GM19025 (cell line): ENCODE data around the gene JAG2.

ENCODE experiments used
- ATAC-seq: cut with Tn5 transposase; IDR thresholded peaks from one replicate; pipeline ENCODE4 v1.9.1; 2021; ENCODE audit warnings: mild to moderate bottlenecking, low read depth, moderate library complexity; ENCODE audit not compliant: unreplicated experiment

Gene JAG2

DNA sequence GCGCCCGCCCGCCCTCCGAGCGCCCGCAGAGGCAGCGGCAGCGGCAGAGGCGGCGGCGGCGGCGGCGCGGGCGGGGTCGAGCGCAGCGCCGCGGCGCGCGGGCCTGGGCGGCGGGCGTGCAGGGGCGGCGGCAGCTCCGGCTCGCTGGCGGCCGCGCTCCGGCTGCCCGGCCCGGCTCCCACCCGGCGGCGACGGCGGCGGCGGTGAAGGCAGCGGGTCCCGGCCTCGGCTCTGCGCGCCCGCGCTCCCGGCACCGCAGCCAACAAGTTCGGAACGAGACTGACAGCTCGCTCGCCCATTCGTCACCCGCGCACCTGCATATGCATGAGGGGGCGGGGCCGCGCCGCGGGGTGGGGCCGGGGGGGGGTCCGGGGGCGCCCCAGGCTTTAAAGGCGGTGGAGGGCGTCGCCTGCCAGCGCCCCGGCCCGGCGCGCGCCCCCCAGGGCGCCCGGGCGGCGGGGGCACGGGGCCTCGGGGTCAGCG lies at the start of gene JAG2:
JAG2 (minus strand) TSS at position 281 of the 483 bp plus-strand sequence. CDS start 356 bp downstream, outside the sequence.
- no peak for ATAC-seq

DNA sequence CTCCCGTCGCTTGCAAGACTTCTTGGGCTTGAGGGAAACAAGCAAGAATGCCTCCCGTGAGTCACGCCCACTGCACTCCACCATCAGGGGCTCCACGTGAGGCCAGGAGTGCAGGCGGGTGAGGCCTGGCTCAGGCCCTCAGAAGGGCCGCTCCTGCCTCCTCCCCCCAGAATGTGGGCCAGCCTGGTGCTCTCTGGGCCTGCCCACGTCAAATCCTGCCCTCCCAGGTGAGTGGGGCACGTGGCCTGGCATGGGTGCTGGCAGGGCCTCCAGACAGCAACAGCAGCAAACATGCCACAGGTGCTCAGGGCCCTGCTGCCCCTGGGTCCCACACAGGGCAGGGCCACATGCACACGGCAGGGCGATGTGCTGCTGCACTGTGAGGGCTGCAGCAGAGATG lies 49.2 kb upstream of the JAG2 start:
- no peak for ATAC-seq

DNA sequence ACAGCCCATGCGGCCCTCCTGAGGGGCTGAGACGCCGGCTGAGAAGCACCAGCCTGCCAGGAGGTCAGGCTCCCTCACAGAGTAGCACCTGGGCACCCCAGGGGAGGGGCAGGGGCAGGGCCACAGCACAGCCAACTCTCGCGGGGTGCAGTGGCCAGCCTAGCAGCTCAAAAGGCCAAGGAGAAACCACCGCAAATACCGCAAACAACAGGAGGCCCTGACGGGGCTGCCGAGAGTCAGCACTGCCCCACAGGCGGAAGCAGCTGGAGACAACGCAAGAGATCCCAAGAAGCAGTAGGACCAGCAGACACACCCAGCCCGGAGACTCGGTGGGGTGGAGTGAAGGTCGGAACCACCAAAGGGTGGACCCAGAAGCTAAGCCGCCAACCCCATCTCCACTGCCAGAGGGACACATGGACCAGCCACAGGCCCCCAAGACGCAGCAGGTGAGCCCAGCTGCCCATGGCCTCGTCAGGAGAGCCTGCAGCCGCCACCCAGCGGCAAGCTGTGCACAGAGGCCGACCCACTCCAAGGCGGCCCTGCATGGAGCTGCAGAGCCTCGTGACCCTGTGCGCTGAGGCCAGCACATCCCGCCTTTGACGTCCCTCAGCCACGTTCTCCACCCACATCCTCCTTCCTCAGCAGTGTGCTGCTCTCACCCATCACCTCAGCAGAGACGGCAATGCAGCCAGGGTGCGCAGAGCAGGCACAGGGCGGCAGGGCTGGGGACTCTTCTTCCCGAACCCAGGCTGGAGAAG lies 48.1 kb upstream of the JAG2 start:
- ATAC-seq, result no peak

DNA sequence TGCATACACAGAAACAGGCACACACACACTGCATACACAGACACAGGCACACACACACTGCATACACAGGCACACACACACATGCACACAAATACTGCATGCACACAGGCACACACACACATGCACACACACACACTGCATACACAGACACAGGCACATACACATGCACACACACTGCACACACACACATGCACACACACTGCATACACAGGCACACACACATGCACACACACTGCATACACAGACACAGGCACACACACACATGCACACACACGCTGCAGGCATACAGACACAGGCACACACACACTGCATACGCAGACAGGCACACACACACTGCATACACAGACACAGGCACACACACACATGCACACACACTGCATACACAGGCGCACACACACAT lies 47.0 kb upstream of the JAG2 start:
- no peak for ATAC-seq

DNA sequence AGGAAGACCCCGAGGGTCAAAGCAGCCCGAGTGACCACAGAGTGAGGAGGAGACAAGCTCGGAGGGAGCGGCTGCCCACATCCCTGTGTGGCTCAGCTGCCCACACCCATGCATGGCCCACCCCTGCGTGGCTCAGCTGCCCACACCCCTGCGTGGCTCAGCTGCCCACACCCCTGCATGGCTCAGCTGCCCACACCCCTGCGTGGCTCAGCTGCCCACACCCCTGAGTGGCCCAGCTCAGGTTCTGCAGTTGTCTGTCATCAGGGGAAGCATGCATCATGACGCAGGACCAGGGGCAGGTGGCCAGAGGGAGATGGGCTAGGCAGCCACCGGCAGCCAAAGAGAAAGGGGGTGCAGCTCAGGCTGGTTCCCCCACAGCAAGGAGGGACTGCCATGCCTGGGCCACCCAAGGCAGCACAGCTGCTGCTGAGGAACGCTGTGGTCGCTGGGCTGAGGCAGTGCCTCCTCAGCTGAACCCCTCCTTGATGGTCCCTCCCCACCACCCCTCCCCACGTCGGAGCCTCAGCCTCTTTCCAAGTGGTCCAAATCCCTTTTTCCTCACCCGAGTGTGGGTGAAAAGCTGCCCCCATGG lies 45.8 kb upstream of the JAG2 start:
- ATAC-seq, result no peak

GRCh38 chr14:105213361-105213760 lies 44.8 kb upstream of the JAG2 start:
- ATAC-seq, result no peak

- ATAC-seq, result no peak
These were observed 44.1 kb upstream of the JAG2 start for GRCh38 chr14:105212541-105213300.

- no peak for ATAC-seq
These were observed 43.1 kb upstream of the JAG2 start for GRCh38 chr14:105211758-105212089.

GRCh38 chr14:105211086-105211757 lies 42.6 kb upstream of the JAG2 start:
- ATAC-seq, result no peak

GRCh38 chr14:105210266-105211025 lies 41.9 kb upstream of the JAG2 start:
- no peak for ATAC-seq

- ATAC-seq, result no peak
These were observed 41.1 kb upstream of the JAG2 start for GRCh38 chr14:105209646-105210045.

DNA sequence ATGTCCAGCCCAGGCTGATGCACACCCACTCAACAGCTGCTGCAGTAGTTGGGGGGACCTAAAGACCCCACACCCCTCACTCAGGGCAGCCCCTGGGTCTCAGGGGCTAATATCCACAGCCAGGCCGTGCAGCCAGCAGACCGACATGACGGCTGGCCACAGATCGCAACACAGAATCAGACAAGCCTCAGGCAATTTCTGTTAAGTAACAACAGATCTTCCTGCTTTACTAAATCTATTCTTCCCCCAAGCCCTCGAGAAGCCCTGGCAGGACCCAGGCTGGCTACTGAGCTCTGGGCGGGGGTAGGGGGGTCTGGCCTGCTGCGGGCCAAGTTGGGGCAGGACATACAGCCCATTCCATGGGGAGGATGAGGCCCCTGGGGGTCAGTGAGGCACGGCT lies 40.5 kb upstream of the JAG2 start:
- no peak for ATAC-seq

DNA sequence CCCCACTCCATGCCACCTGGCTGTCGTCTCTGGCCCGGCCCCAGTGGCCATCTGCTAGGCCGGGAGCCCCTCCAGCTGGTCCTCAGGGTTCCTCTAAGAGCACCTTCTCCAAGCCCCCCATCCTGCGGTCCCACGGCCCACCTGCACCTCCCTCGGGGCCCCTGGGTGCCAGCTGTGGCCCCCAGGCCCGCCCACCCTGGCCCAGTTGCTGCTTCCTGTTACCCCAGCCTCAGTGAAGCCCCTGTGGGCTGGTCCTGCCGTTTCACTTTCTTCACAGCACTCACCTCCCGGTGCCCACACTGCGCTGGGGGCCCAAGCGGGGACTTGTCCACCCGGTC lies 40.1 kb upstream of the JAG2 start:
- no peak for ATAC-seq

DNA sequence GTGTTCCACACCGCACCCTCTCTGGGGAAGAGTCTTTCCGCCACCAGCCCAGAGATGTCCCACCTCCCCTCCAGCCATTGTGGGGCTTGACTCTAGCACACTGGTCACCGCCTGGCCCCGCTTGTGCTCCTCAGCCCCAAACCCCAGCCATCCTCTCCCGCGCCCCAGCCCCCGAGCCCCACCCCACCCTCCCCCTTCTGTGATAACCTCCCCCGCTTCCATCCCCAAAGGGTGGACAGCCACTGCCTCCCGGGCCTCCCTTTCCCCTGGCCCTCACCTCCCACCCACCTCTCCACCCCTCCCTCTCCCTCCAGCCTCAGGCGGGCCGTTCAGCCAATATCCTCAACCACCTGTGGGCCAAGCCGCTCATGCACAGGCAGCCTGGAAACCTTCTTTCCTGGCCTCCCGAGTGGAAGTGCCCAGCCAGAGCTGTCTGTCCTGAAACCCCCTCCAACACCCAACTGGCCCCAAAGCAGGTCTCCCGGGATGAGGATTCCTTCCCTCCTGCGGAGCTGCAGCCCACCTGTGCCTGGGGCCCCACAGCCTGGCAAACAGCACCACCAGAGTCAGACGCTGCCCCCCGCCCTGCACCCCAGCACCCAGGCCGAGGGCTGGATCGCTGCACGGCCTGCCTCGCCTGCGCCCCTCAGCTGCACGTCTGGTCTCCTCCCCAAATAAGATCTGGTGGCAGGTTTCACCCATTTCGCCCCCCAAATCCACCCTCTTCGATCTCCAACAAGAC lies 39.6 kb upstream of the JAG2 start:
- ATAC-seq, result no peak

- no peak for ATAC-seq
These were observed 38.9 kb upstream of the JAG2 start for GRCh38 chr14:105207460-105207901.

GRCh38 chr14:105206873-105207272 lies 38.3 kb upstream of the JAG2 start:
- no peak for ATAC-seq

- ATAC-seq, result no peak
These were observed 37.2 kb upstream of the JAG2 start for GRCh38 chr14:105205673-105206208.

DNA sequence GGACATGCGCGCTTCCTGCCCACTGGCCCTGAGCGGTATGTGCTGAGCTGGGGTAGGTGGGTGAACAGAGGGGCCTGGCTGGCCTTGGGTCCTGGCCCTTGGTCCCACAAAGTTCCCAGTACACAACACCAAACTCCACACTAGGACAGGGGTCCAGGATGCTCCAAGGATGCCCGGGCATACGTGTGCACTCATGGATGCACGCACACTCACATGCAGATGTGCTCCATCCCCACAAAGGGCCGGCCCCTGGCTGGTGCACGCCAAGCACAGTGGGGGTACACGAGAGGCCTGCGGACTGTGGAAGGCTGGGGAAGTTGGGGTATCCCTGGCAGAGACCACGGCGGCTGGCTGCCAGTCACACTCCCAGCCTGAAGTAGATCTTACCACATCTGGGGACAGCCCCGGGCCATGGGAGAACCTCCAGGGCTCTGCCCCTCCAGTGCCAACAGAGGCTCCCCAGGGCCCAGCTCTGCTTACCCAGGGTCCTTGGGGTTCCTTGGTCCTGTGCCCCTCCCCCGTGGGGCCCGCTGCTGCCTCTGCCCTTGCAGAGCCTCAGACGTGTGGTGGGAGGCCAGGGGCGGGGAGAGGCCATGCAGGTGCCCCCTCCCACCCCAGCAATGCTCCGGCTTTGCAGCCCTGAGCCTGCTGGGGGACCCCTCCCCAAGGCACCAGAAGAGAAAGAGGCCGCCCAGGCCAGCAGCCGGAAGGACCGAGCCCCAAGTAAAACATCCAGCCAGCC lies 36.5 kb upstream of the JAG2 start:
- ATAC-seq, result no peak
